Activated T-helper 9 cell treated with anti-CD3 and anti-CD28 coated beads, Interleukin-2, amount 50 U/mL, for 16 hours (primary cell): Measurements from ENCODE around the gene RPUSD2.
"Not testable (repeated sequence)": the region's sequence is repeated elsewhere in the genome, so short reads cannot be mapped to it uniquely, and the experiment has no call there.

ENCODE experiments used
- DNase-seq: peaks from one replicate; pipeline ENCODE4 v3.0.0-alpha.2; 2020; ENCODE audit warnings: low read depth

The RPUSD2 gene

DNA sequence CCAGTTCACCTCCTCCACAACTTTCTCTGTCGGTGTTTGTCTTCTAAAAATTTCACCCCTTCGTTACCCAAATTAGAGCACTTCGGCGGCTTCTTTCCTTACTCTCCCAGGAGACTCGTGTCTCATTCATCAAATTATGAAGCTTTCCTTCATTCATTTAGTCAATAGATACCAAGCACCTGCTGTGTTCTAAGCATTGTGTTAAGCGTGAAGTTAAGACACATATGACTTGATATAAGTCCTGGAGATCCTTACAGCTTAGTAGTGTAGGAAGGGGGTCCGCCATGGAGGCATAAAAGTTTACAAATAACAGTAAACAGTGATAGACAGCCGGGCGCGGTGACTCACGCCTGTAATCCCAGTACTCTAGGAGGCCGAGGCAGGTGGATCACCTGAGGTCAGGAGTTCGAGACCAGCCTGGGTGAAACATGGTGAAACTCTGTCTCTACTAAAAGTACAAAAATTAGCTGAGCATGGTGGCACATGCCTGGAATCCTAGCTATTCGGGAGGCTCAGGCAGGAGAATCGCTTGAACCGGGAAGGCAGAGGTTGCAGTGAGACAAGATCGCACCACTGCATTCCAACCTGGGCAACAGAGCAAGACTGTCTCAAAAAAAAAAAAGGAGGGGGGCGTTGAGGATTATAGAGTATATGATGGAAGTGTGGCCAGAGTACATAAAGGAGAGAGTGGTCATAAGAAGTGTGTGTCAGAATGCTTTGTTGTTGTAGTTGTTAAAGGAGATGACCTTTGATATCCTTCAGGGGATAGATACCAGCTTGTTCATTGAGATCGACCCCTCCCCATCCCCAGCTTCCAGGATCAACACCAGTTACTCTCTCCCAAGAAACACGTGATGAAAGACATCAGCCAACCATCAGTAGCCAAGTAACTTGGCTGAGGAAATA, 3.5 kb upstream of the RPUSD2 start:
- DNase-seq: no peak

DNA sequence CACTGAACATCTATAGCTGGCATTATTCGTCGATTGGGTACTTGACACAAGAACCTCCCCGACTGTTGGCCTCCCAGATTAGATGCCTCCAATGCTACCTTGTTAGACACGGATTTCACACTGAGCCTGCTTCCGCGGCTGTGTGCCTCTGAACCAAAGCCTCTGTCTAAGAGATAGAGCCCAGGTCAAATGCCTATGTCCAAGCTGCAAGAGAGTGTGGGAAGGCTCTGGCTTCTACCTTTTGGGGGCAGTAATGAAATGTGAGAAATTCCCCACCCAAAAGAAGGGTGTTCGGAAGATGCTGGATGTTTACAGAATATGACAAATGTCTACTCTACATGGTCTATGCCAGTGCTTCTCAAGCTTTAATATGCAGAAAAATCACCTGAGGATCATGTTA, 2.0 kb upstream of the RPUSD2 start:
- DNase-seq: no peak

DNA sequence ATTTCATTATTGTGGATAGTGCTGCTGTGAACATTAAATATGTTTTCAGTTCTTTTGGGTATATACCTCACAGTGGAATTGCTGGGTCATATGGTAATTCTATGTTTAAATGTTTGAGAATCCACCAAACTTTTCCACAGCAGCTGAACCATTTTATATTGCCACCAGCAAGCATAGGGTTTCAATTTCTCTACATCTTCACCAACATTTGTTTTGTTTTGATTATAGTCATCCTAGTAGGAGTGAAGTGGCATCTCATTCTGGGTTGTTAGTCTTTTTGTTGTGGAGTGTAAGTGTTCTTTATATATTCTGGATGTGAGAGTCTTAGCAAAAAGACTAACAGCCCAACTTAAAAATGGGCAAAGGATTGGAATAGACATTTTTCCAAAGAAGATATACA, 6.0 kb downstream of the RPUSD2 start:
- no peak for DNase-seq

DNA sequence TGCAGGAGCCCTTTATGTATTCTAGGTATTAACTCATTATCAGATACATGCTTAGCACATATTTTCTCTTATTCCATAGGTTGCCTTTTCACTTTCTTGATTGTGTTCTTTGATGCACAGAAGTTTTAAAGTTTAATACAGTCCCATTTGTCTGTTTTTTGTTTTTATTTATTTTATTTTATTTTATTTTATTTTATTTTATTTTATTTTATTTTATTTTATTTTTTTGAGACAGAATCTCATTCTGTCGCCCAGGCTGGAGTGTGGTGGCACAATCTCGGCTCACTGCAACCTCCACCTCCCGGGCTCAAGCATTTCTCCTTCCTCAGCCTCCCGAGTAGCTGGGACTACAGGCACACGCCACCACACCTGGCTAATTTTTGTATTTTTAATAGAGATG, 7.8 kb downstream of the RPUSD2 start:
- not testable (repeated sequence) for DNase-seq

DNA sequence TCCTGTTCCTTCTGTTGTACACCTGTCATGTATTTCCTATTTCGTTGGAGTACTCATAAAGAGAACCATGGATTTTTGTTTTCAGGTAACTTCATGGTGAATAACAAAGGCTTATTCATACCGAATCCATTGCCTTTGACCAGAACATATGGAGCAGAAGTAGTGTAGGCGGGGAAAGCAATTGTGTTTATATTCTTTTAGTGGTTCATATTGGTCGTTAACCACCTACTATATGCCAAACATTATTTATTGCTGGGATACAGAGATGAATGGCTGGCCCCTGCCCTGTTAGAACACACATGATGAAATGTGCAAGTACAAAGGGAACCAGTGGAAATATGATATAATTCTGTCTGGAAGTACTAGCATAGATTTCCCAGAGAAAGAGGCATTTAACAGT, 9.8 kb downstream of the RPUSD2 start:
- no peak for DNase-seq

DNA sequence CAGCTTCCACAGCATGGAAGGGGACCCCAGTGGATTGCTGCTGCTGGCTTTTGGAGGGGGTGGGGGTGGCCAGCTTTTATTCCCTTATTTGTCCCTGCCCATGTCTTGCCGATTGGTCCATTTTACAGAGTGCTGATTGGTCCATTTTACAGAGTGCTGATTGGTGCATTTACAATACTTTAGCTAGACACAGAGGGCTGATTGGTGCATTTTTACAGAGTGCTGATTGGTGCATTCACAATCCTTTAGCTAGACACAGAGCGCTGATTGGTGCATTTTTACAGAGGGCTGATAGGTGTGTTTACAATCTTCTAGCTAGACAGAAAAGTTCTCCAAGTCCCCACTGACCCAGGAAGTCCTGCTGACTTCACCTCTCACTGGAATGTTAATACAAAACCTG, 12.7 kb downstream of the RPUSD2 start:
- DNase-seq: not testable (repeated sequence)

DNA sequence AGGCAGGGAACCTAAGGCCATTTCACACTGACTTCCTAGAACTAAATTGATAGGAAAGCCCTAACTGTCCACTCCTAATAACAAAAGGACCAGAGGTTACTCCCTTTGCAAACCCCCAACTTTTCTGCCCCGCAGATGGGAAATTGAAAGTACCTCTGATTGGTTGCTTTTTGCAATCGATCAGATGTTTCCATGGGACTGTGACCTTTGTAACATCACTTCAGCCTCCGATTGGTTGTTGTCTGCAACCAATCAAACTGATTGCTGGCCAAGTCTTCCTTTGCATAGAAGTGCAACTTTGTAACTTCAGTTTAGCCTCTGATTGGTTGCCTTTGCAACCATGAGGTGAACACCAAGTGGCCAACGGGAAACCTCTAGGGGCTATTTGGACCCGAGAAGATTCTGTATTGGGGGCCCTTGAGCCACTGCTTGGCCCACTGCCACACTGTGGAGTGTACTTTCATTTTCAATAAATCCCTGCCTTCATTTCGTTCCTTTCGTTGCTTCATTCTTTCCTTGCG, 13.7 kb downstream of the RPUSD2 start:
- DNase-seq: no peak

DNA sequence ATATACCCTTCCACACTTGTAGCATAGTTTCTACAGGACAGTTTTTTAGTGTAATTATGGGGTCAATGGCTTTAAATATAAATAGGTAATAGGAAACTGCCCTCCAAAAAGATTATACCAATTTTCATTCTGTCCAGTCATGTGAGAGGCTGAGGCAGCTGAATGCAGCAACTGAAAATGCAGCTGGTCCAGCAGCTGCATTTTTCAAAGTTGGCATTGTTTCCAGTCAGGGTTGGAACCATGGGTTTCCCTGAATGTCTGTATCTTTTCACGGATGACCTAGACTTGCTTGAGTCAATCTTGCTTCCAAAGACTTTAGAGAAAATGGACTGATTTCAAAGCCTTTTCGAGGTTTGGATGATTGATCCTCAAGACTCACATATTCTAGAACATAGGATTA, 15.1 kb downstream of the RPUSD2 start:
- DNase-seq: no peak

DNA sequence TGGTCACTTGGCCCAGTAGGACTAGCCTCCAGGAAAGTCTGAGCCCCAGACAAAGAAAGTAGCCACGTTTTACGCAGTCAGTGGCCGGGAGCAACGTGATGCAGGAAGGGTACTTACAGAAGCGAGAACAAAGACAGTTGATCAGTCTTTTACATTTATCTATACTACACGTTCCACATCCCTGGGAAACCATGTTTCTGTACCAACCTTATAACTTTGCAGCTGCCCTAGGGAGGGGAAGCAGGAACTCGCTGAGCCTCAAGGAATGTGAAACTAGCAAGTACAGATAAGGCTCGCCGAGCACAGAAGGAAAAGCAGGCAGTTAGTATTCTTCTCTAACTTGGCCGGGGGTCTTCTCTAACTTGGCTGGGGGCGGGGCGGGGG, 21.6 kb downstream of the RPUSD2 start:
- DNase-seq: no peak

DNA sequence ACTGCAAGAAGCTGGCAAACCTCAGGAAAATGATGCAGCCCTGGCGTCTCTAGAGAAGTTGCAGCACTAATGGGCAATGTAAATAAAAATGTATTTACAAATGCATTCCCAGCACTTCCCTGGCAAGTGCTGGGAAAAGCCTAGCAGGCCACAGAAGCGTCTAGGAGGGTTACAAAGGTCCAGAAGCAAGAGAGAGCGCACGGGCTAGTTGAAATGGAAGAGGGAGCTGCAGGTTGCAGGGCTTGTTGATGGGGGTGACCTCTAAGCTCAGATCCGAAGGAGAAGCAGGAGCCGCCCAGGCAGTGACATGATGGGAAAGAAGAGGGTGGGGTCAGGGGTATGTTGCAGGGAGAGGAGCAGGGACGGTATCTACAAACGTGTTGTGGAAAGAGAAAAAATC, 22.3 kb downstream of the RPUSD2 start:
- DNase-seq: no peak

DNA sequence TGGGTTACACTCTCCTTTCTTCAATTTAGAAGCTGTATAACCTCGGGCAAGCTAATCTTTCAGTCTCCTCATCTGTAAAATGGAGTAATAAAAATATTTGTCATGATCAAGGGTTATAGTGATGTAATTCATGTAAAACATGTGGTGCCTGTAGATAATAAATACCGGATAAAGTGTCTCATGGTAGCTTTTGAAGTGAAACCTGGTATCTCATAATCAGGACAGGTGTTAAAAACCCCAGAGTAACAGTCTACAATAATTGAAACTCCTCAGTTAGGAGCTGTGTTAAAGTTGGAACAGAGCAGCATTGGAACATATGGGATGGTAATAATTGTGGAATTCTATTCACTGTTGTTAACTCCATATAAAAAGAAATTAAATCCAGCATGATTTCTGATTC, 24.1 kb downstream of the RPUSD2 start:
- no peak for DNase-seq

DNA sequence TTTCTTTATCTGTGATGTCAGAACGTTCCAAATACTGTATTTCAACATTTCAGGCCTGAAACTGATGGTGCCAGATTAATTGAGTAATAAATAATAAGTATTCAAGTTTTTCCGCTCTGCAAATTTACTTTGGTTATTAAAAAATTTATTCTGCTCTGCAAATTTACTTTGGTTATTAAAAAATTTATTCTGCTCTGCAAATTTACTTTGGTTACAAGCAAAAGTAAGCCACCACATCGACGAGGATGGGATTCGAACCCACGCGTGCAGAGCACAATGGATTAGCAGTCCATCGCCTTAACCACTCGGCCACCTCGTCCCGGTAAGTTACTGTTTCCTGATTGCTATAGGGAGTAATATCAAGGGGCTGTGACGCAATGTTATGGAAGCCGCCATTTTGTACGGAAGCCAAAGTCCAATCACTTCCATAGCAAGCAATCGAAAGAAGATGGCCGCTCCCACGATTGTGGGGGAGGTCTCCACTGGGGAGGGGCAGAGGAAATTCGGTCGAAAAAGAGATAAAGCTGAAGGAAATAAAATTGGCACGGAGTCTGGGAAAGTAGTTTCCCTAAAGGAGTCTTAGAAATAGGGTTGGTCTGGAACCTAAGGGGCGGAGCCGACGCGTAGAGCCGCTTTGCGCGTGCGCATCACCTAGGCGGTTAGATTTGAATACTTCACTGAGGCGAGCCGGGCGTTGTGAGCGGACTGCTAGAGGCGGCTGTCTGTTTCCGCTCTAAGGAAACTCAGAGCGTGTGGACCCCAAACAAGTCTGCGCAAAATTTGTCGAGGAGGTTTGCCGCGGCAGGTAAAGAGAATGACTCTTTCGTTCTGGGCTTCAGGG, 24.7 kb downstream of the RPUSD2 start, which contains the start of gene KNL1:
TSS of gene KNL1 (plus strand) at position 662 of the 841 bp plus-strand sequence. CDS start 8,683 bp downstream, outside the sequence.
- peak; percentile 80 for DNase-seq

DNA sequence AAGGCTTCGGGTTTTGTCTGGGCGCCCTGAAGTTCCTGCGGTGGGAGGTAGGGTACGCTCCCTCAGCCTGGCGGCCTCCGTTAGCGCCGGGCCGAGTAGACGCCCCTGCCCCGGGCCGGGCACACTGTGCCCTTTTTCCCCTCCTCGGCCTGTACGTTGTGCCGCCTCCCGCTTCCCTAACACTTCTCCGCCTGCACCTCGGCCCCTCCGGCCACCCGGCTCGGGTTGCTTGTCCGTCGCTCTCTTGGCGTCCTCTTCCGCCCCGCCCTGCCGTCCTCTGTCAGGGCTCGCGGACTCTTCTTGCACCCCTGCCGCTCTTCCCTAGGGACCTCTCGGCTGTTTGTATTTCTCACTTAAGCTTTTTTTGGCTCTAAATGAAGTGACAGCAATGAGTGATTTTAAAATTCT, 25.3 kb downstream of the RPUSD2 start:
- DNase-seq: no peak

DNA sequence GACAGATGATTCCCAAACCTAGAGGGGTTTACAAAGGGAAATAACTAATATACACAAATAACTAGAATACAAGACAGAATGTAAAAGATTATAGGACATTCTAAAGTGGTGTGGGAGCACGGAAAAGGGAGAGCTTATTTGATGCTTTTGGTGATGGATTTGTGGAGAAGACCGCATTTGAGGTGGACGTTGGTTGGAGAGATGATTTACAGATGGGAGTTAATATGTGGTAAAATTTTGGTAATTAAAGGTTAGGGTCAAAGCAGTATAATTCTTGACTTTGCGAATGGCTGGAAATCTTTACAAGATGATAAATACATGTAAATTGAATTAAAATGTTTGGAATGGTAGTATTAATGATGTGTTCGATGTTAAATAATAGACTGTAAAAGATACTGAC, 26.1 kb downstream of the RPUSD2 start:
- DNase-seq: no peak

DNA sequence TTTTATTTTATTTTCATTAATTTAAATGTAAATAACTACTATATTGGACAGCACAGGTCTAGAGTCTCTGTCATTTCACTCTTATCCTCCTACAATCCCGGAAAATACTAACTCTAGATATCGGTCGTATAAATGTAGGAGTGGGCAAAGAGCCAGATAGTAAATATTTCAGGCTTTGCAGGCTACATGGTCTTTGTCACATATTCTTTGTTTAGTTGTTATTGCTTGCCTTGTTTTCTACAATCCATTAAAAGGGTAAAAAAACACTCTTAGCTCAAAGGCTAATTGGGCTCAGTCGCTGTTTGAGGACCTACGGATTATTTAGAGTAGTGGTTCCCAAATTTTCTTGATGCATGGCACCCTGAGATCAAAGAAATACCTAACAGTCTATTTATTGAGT, 26.7 kb downstream of the RPUSD2 start:
- DNase-seq: no peak

DNA sequence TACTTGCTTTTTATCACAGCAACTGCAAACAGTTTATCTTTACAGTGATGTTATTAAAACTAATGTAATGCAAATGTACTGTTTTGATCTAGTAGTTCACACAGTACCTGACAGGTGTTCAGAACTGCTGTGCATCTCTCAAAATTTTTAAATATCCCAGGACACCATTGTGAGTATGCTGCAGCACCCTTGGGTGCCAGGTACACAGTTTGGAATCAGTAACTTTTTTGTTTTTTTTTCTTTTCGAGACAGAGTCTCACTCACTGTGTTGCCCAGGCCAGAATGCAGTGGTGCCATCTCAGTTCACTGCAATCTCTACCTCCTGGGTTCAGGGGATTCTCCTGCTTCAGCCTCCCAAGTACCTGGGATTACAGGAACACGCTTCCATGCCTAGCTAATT, 27.9 kb downstream of the RPUSD2 start:
- no peak for DNase-seq

DNA sequence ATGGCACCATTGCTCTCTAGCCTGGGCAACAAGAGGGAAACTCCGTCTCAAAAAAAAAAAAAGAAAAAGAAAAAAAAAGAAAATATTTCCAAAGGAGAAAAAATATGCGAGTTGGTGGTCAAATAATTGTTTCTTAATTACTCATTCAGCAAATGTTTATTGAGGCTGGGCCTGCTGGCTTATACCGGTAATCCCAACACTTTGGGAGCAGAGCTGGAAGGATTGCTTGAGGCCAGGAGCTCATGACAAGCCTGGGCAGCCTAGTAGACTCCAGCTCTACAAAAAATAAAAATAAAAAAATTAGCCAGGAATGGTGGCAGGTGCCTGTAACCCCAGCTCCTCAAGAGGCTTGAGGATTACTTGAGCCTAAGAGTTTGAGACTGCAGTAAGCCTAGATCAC, 29.0 kb downstream of the RPUSD2 start:
- no peak for DNase-seq

DNA sequence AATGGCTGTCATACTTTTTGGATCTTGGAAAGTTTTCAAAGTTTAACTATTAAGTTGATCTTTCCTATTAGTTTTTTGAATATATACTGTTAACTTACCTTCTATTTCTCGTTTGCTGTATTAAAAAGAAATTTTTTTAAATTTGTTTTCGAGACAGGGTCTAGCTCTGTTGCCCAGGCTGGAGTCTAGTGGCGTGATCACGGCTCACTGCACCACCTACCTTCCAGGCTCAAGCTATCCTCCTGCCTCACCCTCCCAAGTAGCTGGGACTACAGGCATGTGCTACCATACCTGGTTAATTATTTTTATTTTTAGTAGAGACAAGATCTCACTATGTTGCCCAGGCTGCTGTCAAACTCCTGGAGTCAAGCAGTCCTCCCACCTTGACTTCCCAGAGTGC, 29.6 kb downstream of the RPUSD2 start:
- no peak for DNase-seq

DNA sequence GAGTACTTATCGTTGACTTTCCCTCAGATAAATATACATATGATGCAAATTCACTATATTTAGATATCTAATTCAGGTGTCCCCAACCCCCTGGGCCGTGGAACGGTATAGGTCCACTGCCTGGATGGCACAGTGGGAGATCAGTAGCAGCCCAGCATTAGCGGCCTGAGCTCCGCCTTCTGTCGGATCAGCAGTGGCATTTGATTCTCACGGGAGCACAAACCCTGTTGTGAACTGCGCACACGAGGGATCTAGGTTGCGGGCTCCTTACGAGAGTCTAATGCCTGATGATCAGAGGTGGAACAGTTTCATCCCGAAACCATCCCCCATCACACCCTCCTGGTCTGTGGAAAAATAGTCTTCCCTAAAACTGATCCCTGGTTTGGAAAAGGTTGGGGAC, 31.9 kb downstream of the RPUSD2 start:
- no peak for DNase-seq

DNA sequence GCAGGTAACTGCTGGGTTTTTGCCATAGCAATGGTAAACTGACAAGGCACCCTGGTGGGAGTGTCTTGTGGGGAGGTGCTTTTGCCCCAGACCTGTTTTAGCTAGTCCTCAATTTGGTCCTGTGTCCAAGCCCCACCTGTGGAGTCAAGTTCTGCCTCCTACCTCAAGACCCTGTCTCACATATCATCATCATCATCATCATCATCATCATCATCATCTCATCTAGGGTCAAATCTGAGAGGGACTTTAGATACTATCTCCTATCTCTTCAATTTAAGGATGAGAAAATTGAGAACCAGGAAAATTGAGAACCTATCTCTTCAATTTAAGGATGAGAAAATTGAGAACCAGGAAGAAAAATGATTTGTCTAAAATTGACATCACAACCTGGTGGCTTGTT, 34.8 kb downstream of the RPUSD2 start:
- DNase-seq: no peak

DNA sequence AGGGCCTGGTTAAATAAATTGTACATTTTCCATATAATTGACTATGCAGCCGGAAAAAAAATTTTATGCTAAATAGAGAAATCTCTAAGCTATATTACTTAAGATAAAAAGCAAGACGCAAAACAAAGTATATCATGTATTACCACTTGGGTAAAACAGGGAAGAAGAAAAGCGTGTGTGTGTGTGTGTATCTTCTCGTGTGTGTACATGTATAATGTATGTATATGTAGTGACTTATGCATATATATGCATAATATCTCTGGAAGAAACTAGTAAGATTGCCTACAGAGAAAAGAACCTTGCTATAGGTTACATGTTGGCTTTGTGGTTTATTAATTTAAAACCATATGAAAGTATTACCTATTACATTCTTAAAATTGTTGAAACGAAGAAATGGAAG, 44.0 kb downstream of the RPUSD2 start:
- DNase-seq: no peak

DNA sequence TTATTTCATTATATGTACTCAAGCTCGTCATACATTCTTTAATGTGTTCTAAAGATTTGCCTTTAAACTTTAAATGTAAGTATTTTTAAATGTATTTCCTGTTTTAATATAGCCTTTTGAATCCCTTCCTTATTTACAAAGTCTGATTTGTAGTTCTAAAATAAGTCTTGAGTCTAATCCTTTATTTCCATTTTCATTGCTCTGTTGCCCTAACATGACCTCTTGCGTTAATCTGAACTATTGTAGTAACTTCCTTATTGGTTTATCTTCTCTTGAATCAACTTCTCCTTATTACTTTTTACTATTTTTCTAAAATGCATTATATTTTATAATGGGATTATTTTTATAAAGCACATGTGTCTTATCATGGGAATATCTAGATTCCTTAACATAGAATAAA, 48.9 kb downstream of the RPUSD2 start:
- DNase-seq: no peak

DNA sequence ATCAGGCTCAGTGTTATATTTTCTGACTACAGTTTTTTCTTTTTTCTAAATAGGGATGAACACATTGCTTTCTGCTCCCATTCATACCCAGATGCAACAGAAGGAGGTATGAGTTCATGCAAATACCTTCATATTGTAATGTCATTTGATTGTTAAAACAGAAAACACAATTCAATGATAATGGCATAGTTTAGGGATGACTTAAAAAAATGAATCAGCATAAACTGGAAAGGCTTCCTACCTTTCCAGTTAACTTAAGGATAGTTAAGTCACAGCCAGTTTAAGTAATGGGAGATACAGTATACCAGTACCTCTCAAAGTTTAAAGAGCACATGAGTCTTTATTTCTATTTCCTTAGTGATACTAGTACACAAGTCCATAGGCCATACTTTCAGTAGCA, 49.8 kb downstream of the RPUSD2 start:
- no peak for DNase-seq
